Measurements from ENCODE around the gene NANOGP8.

DNA sequence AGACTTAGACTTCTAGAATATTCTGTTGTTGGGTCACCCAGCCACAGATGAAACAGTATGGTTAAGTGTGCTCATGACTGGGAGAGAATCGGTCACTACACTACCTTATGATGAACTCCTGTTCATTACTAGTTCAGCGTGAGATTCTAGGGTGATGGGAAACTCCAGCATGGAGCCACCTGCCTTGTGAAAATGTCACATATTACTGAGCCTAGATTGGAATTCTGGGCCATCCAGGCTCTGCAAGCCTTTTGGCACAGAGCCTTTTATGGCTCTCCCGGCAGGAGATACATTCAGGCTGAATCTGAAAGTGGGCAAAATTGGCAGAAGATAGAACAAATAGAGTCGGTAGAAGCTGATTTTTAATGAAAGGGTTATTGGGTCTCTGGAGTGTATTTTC, 19.0 kb downstream of the NANOGP8 start:
- no peak for TF ChIP-seq POLR2A (IDR thresholded peaks at IDR 0.05)
- TF ChIP-seq, protein P1, sequence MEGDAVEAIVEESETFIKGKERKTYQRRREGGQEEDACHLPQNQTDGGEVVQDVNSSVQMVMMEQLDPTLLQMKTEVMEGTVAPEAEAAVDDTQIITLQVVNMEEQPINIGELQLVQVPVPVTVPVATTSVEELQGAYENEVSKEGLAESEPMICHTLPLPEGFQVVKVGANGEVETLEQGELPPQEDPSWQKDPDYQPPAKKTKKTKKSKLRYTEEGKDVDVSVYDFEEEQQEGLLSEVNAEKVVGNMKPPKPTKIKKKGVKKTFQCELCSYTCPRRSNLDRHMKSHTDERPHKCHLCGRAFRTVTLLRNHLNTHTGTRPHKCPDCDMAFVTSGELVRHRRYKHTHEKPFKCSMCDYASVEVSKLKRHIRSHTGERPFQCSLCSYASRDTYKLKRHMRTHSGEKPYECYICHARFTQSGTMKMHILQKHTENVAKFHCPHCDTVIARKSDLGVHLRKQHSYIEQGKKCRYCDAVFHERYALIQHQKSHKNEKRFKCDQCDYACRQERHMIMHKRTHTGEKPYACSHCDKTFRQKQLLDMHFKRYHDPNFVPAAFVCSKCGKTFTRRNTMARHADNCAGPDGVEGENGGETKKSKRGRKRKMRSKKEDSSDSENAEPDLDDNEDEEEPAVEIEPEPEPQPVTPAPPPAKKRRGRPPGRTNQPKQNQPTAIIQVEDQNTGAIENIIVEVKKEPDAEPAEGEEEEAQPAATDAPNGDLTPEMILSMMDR (IDR thresholded peaks at IDR 0.05): no peak

Measured in testis (tissue), 2 donors.